ENCODE data around the gene ROCK1.

The ROCK1 gene

DNA sequence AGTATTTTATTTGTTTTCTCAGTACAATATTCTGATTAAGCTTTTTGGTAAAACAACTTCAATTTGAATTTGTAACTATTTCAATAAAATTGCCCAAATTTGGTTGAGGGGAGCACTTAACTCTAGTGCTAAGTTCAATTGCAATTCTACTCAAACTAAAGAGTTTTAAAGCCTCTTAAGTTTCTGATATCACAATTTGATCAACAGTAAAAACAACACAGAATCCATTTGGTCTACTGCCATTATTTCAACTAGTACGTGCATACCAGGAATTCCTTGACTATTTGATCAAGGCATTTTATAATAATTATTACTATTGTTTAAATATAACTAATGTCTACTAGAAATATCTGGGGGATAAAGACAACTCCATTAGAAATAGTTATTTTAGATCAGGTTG is 150.9 kb downstream of the ROCK1 start:
- TF ChIP-seq GATA2 (IDR thresholded peaks at IDR 0.05; ENCODE audit: low read depth, low read length) (no peak), GATA3 (IDR thresholded peaks at IDR 0.05; ENCODE audit: low read depth, low read length) (no peak)

Data from SH-SY5Y (cell line).